HepG2 (cell line): ENCODE measurements around the gene TPM3. TPM values are rescaled to one million over a fixed set of nuclear protein-coding genes. Genes with fewer than 3 reads are reported as not detected.
"Not testable (repeated sequence)": the region's sequence is repeated elsewhere in the genome, so short reads cannot be mapped to it uniquely, and the experiment has no call there.

Source experiments
- ATAC-seq: fragments of 200-7000 bp; cut with Tn5 transposase; 3 replicates; pipeline ENCODE4 v1.9.1; 2020; ENCODE audit warnings: mild to moderate bottlenecking, moderate library complexity
- BruUV-seq: library from RNA; stranded (reverse); fragments of 400-500 nt; replicated peaks from 2 replicates; lab custom pipeline; 2021; lab: Mats Ljungman, UMichigan
- CTCF ChIA-PET: fragments of 300-600 bp; formaldehyde crosslinking; extraction: SDS; loops from one replicate; lab custom pipeline; 2021; ENCODE audit warnings: low total read pairs, inconsistent platforms, low intra/inter-chr PET ratio; lab: Yijun Ruan, JAX
- POLR2A ChIA-PET: fragments of 350-600 bp; sonication (Branson Sonifier 250); formaldehyde crosslinking; loops from one replicate; lab custom pipeline; 2020; ENCODE audit warnings: antibody characterized with exemption, inconsistent platforms; lab: Yijun Ruan, JAX
- DNase-seq: peaks from one replicate; pipeline ENCODE4 v3.0.0-alpha.2; 2015; ENCODE audit warnings: low spot score
- FAIRE-seq: peaks from 3 replicates; lab custom pipeline; 2011; peaks lifted over from hg19 to GRCh38; lab: Jason Lieb, UNC
- H2AFZ ChIP-seq: one replicate; pipeline ENCODE4 v1.6.1; 2011; ENCODE audit warnings: low read length, inconsistent platforms
- H3K27ac ChIP-seq: fragments of 300-600 bp; 3 replicates; pipeline ENCODE4 v1.8.0; 2011; ENCODE audit warnings: mixed run types, mild to moderate bottlenecking, mixed read lengths, low read length, inconsistent platforms; ENCODE audit not compliant: insufficient read depth; ENCODE audit errors: extremely low read length
- H3K27me3 ChIP-seq, 2 experiments: fragments of 200-600 bp in 1 of 2; 2 replicates in 1 of 2; 3 replicates in 1 of 2; pipeline versions ENCODE4 v1.6.0 to v1.8.0; 2011; ENCODE audit warnings: low read length in 2 of 2, mild to moderate bottlenecking in 2 of 2, moderate library complexity in 2 of 2, inconsistent platforms in 1 of 2; ENCODE audit not compliant: insufficient read depth in 2 of 2, control insufficient read depth in 1 of 2
- H3K36me3 ChIP-seq, 2 experiments: fragments of 200-600 bp in 1 of 2; replicated peaks in 1 of 2; 2 replicates in 1 of 2; 3 replicates in 1 of 2; pipeline versions ENCODE4 v1.5.1 to v1.8.0; 2011; ENCODE audit warnings: low read length in 2 of 2, inconsistent platforms in 1 of 2; ENCODE audit not compliant: insufficient read depth in 2 of 2, control insufficient read depth in 1 of 2
- H3K4me1 ChIP-seq: 2 replicates; pipeline ENCODE4 v1.5.1; 2012; ENCODE audit warnings: low read length, inconsistent platforms; ENCODE audit not compliant: insufficient read depth
- H3K4me2 ChIP-seq: 2 replicates; pipeline ENCODE4 v1.6.0; 2011; ENCODE audit warnings: low read depth, low read length, inconsistent platforms
- H3K4me3 ChIP-seq, 3 experiments: fragments of 200-600 bp in 1 of 3; sonication (generic), shearing (Covaris generic) in 1 of 3; replicated peaks in 1 of 3; 2 replicates each; pipeline ENCODE4 v1.5.1; 2011 to 2016; ENCODE audit warnings: low read length in 3 of 3, inconsistent platforms in 2 of 3, low read depth in 2 of 3, mild to moderate bottlenecking in 2 of 3, control low read depth in 1 of 3, mixed read lengths in 1 of 3; ENCODE audit not compliant: insufficient read depth in 1 of 3
- H3K79me2 ChIP-seq: one replicate; pipeline ENCODE4 v1.6.1; 2011; ENCODE audit warnings: low read length, inconsistent platforms; ENCODE audit not compliant: insufficient read depth
- H3K9ac ChIP-seq: 2 replicates; pipeline ENCODE4 v1.6.0; 2011; ENCODE audit warnings: mild to moderate bottlenecking, low read depth, low read length, inconsistent platforms; ENCODE audit not compliant: insufficient read depth
- H3K9me3 ChIP-seq: 2 replicates; pipeline ENCODE4 v1.5.1; 2012; ENCODE audit warnings: mild to moderate bottlenecking, low read length
- H4K20me1 ChIP-seq: 2 replicates; pipeline ENCODE4 v1.6.0; 2011; ENCODE audit warnings: inconsistent platforms, mild to moderate bottlenecking, low read length, moderate library complexity; ENCODE audit not compliant: insufficient read depth
- DDIT3 ChIP-seq: sonication (generic); formaldehyde crosslinking; IDR thresholded peaks from 2 replicates; pipeline ENCODE4 v1.4.0; 2020; ENCODE audit warnings: mild to moderate bottlenecking, missing genetic modification reagents
- HMG20B ChIP-seq: conservative IDR thresholded peaks from 2 replicates; pipeline ENCODE4 v1.6.1; 2016; ENCODE audit warnings: missing genetic modification reagents, missing compliant biosample characterization
- HNRNPH1 ChIP-seq: fragments of 200-400 bp; formaldehyde crosslinking; optimal IDR thresholded peaks from 2 replicates; pipeline ENCODE3; 2017; ENCODE audit warnings: mild to moderate bottlenecking, low read depth, low read length
- MYC ChIP-seq: sonication (generic); formaldehyde crosslinking; IDR thresholded peaks from 2 replicates; pipeline ENCODE4 v1.9.0; 2021; ENCODE audit warnings: missing genetic modification reagents, borderline replicate concordance
- NFRKB ChIP-seq: fragments of 450-650 bp; IDR thresholded peaks from 2 replicates; pipeline ENCODE4 v1.6.1; 2017
- PAF1 ChIP-seq: IDR thresholded peaks from 2 replicates; pipeline ENCODE4 v1.6.1; 2016; ENCODE audit warnings: missing genetic modification reagents, missing compliant biosample characterization
- PITX1 ChIP-seq: sonication (generic); formaldehyde crosslinking; IDR thresholded peaks from 2 replicates; pipeline ENCODE4 v1.5.1; 2020; ENCODE audit warnings: mild to moderate bottlenecking, missing genetic modification reagents
- TBX2 ChIP-seq: sonication (generic); formaldehyde crosslinking; IDR thresholded peaks from 2 replicates; pipeline ENCODE4 v1.5.0; 2020; ENCODE audit warnings: missing genetic modification reagents, mild to moderate bottlenecking, borderline replicate concordance
- U2AF2 ChIP-seq: fragments of 200-400 bp; formaldehyde crosslinking; IDR thresholded peaks from 2 replicates; pipeline ENCODE4 v1.6.1; 2017; ENCODE audit warnings: low read depth, mild to moderate bottlenecking, low read length
- YEATS4 ChIP-seq: sonication (generic); formaldehyde crosslinking; IDR thresholded peaks from 2 replicates; pipeline ENCODE4 v1.4.0; 2020; ENCODE audit warnings: missing genetic modification reagents, borderline replicate concordance
- ZBED4 ChIP-seq: sonication (generic); formaldehyde crosslinking; IDR thresholded peaks from 2 replicates; pipeline ENCODE4 v1.4.0; 2020; ENCODE audit warnings: missing genetic modification reagents, borderline replicate concordance
- ZNF329 ChIP-seq: sonication (generic); formaldehyde crosslinking; IDR thresholded peaks from 2 replicates; pipeline ENCODE4 v1.9.0; 2021; ENCODE audit warnings: low read depth, mild to moderate bottlenecking, missing genetic modification reagents
- WGBS: methylation state at CpG from one replicate; pipeline ENCODE4 v1.1.6; 2017; ENCODE audit warnings: low lambda C conversion rate; 5-methylcytosine and 5-hydroxymethylcytosine counted together
- in situ Hi-C: cut with HindIII; loops from 2 replicates; pipeline ENCODE4 v1.10.0; 2017; ENCODE audit warnings: low pct_unique_long_range_greater_than_20kb; ENCODE audit not compliant: extremely low pct_ligation_motif_present
- intact Hi-C: fragments of 100-400 bp; cut with micrococcal nuclease; formaldehyde crosslinking; loops from one replicate; pipeline ENCODE4 v1.10.0; 2022; ENCODE audit not compliant: unreplicated experiment
- polyA plus RNA-seq, 8 experiments: library from polyadenylated mRNA; depleted of rRNA in 3 of 8; stranded (reverse) in 7 of 8; unstranded in 1 of 8; fragments of >200 nt; fragmentation: Illumina TruSeq in 4 of 8; extraction: Trizol in 4 of 8; gene quantifications; 2 replicates each; pipeline versions ENCODE4 v1.2.1 to v1.2.3, GENCODE V29; 2011 to 2016; ENCODE audit warnings: low read depth in 4 of 8, missing spikeins in 1 of 8, mixed read lengths in 1 of 8; ENCODE audit not compliant: insufficient read depth in 1 of 8
- total RNA-seq, 5 experiments: library from RNA; depleted of rRNA; stranded (reverse); fragments of >200 nt; fragmentation: Illumina TruSeq; extraction: Trizol; gene quantifications; 2 replicates each; pipeline ENCODE4 v1.2.3, GENCODE V29; 2016; ENCODE audit warnings: low read depth in 1 of 5

Gene TPM3
- total and polyA plus RNA-seq, 2 of the 13 experiments (the other 11 are each of a cell fraction or from before 2014, with no cell fraction given), result 160 to 307 TPM

GRCh38 chr1:154123205-154123604, 68.7 kb downstream of the TPM3 start:
- H3K27me3 ChIP-seq, DNase-seq, H3K9me3 ChIP-seq, H4K20me1 ChIP-seq, H3K4me2 ChIP-seq, FAIRE-seq, ATAC-seq, POLR2A ChIA-PET, H3K27ac ChIP-seq, CTCF ChIA-PET, in situ Hi-C loops, H3K79me2 ChIP-seq, H3K9ac ChIP-seq, H3K4me3 ChIP-seq, H2AFZ ChIP-seq, intact Hi-C loops, BruUV-seq, H3K36me3 ChIP-seq, H3K4me1 ChIP-seq: not testable (repeated sequence)
- WGBS, result 74% methylated on average over 11 of the region's 11 CpGs

GRCh38 chr1:154117642-154118041, 74.3 kb downstream of the TPM3 start:
- intact Hi-C loops (no loop called here), in situ Hi-C loops (no loop called here)
- H3K36me3 ChIP-seq, result no peaks in the 10 kb centered on the region
- H4K20me1 ChIP-seq, result no peaks in the 10 kb centered on the region
- no peak overlapping the region for H2AFZ ChIP-seq
- FAIRE-seq, result no peak
- no peak for ATAC-seq
- H3K9ac ChIP-seq, result no peak overlapping the region
- no peaks in the 10 kb centered on the region for H3K79me2 ChIP-seq
- ChIA-PET POLR2A (no interaction called here), CTCF (no interaction called here)
- no peaks in the 10 kb centered on the region for H3K4me1 ChIP-seq
- no peaks in the 10 kb centered on the region for H3K9me3 ChIP-seq
- no peaks in the 10 kb centered on the region for H3K27me3 ChIP-seq
- no peak overlapping the region for H3K4me3 ChIP-seq
- DNase-seq, result no peak
- BruUV-seq, result no TSS peak
- no peak overlapping the region for H3K4me2 ChIP-seq
- 21% methylated on average over 5 of the region's 5 CpGs for whole genome bisulfite sequencing
- no peak overlapping the region for H3K27ac ChIP-seq
- TF ChIP-seq U2AF2 (no peak), NFRKB (no peak), ZNF329 (CRISPR knock-in tag) (no peak), TBX2 (CRISPR knock-in tag) (no peak), DDIT3 (no peak), YEATS4 (no peak), MYC (CRISPR knock-in tag) (no peak), PAF1 (CRISPR knock-in tag) (no peak), HMG20B (no peak), HNRNPH1 (no peak), PITX1 (CRISPR knock-in tag) (no peak), ZBED4 (no peak)
